ENCODE results near the gene MARK4.

DNA sequence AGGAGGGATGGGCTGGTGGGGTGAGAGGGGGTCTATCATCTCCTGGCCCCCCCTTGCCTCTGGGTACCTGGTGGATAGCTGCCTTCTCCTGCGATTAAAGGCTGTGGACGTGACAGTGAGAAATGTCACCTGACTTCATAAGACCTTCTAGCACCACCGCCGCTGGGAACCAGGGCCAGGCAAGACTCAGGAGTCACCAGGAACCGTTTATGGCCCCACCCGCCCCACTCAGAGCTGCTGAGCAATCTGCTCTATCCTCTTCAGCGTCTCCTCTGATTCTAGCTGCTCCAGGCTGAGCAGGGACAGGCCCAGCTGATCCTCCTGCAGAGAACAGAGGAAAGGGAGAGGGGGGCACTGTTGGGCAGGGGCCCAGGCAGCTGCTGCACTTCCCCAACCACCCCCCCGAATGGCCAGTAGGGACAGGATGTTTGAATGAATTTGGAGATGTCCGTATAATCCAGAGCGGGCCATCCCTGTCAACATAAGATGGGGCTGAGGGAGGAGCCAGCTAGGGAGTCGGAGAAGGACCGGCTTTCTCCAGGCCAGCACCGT, 100.4 kb downstream of the MARK4 start:
- TF ChIP-seq, protein P1, sequence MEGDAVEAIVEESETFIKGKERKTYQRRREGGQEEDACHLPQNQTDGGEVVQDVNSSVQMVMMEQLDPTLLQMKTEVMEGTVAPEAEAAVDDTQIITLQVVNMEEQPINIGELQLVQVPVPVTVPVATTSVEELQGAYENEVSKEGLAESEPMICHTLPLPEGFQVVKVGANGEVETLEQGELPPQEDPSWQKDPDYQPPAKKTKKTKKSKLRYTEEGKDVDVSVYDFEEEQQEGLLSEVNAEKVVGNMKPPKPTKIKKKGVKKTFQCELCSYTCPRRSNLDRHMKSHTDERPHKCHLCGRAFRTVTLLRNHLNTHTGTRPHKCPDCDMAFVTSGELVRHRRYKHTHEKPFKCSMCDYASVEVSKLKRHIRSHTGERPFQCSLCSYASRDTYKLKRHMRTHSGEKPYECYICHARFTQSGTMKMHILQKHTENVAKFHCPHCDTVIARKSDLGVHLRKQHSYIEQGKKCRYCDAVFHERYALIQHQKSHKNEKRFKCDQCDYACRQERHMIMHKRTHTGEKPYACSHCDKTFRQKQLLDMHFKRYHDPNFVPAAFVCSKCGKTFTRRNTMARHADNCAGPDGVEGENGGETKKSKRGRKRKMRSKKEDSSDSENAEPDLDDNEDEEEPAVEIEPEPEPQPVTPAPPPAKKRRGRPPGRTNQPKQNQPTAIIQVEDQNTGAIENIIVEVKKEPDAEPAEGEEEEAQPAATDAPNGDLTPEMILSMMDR (IDR thresholded peaks at IDR 0.05), result no peak
- TF ChIP-seq POLR2AphosphoS5 (IDR thresholded peaks at IDR 0.05), result no peak
- TF ChIP-seq POLR2A (IDR thresholded peaks at IDR 0.05), result no peak

All from transverse colon (tissue), 4 donors.